Measurements from ENCODE around the gene PXDN.

PXDN gene

GRCh38 chr2:1607971-1608688 lies 136.2 kb downstream of the PXDN start:
- Histone ChIP-seq H3K36me3 (no peaks in the 10 kb centered on the region), H3K4me1 (no peaks in the 10 kb centered on the region), H3K27me3 (no peaks in the 10 kb centered on the region), H3K4me3 (ENCODE audit: low read depth, low read length) (no peak overlapping the region), H3K9me3 (no peaks in the 10 kb centered on the region)
- TF ChIP-seq, protein P1, sequence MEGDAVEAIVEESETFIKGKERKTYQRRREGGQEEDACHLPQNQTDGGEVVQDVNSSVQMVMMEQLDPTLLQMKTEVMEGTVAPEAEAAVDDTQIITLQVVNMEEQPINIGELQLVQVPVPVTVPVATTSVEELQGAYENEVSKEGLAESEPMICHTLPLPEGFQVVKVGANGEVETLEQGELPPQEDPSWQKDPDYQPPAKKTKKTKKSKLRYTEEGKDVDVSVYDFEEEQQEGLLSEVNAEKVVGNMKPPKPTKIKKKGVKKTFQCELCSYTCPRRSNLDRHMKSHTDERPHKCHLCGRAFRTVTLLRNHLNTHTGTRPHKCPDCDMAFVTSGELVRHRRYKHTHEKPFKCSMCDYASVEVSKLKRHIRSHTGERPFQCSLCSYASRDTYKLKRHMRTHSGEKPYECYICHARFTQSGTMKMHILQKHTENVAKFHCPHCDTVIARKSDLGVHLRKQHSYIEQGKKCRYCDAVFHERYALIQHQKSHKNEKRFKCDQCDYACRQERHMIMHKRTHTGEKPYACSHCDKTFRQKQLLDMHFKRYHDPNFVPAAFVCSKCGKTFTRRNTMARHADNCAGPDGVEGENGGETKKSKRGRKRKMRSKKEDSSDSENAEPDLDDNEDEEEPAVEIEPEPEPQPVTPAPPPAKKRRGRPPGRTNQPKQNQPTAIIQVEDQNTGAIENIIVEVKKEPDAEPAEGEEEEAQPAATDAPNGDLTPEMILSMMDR (IDR thresholded peaks at IDR 0.05; ENCODE audit: low read depth, low read length), result no peak
- no peak for DNase-seq

DNA sequence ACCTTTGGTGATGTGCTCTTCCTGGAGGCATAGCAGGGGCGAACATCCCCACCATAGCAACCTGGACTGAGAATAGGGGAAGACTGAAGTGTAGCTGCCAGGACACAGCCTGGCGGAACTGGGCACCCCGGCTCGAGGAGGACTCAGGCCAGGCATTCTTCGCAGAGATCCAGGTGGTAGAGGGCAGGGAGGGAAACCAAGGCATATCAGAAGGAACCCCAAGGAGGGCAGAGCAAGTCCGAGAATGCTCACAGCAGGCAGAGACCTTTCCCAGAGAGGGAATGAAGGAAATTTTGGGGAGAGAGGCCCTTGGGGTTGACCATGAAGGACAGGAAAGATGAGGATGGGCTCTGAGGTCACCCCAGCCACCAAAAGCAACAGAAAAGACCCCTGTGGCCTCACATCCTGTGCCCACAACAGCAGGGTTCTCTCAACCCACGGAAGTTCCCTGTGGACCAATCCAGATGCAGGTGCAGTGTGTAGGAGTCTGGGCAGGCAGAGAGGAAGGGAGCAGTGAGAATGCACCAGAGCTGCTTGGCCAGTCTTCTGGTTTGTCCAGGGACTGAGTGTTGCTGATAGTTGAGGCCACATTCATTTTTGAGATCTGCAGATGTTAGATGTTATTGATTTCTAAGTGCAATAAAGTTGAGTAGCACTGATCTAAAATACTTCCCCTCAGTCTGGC lies 136.9 kb downstream of the PXDN start:
- no peak overlapping the region for H3K4me3 ChIP-seq (ENCODE audit: low read depth, low read length)
- H3K9me3 ChIP-seq, result no peaks in the 10 kb centered on the region
- H3K36me3 ChIP-seq, result no peaks in the 10 kb centered on the region
- no peaks in the 10 kb centered on the region for H3K27me3 ChIP-seq
- no peaks in the 10 kb centered on the region for H3K4me1 ChIP-seq
- DNase-seq, result no peak
- TF ChIP-seq, protein P1 (IDR thresholded peaks at IDR 0.05; ENCODE audit: low read depth, low read length), result no peak

- TF ChIP-seq, protein P1 (IDR thresholded peaks at IDR 0.05; ENCODE audit: low read depth, low read length), result no peak
- Histone ChIP-seq H3K4me1 (no peaks in the 10 kb centered on the region), H3K9me3 (no peaks in the 10 kb centered on the region), H3K36me3 (no peaks in the 10 kb centered on the region), H3K4me3 (ENCODE audit: low read depth, low read length) (no peak overlapping the region), H3K27me3 (no peaks in the 10 kb centered on the region)
- no peak for DNase-seq
Measured at GRCh38 chr2:1606421-1607235, 137.7 kb downstream of the PXDN start.

DNA sequence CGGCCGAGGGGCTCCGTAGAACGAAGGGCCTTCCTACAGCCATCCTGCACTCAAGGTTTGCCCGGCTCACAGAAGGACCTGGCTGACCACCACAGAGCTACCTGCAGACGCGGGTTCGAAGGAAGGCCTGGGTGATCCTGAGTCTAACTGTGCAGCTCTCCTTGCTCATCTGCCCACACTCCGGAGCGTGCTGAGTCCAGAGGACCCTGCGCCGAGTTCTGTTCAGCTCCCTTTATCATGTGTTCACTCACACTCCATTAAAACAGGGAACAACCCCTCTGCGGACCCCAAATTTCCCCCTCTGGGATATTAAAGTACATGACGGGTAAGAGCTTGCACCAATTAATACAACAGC lies 138.3 kb downstream of the PXDN start:
- TF ChIP-seq, protein P1 (IDR thresholded peaks at IDR 0.05; ENCODE audit: low read depth, low read length), result no peak
- no peaks in the 10 kb centered on the region for H3K9me3 ChIP-seq
- no peak for DNase-seq
- H3K36me3 ChIP-seq, result no peaks in the 10 kb centered on the region
- no peaks in the 10 kb centered on the region for H3K4me1 ChIP-seq
- no peaks in the 10 kb centered on the region for H3K27me3 ChIP-seq
- no peak overlapping the region for H3K4me3 ChIP-seq (ENCODE audit: low read depth, low read length)

- Histone ChIP-seq H3K4me1 (no peaks in the 10 kb centered on the region), H3K27me3 (no peaks in the 10 kb centered on the region), H3K4me3 (ENCODE audit: low read depth, low read length) (no peak overlapping the region), H3K36me3 (no peaks in the 10 kb centered on the region), H3K9me3 (no peaks in the 10 kb centered on the region)
- TF ChIP-seq, protein P1 (IDR thresholded peaks at IDR 0.05; ENCODE audit: low read depth, low read length), result no peak
- peak; percentile 21 for DNase-seq
Measured at GRCh38 chr2:1605102-1606045, 138.9 kb downstream of the PXDN start.
